ENCODE measurements around the gene PCNX2. TPM values are rescaled to one million over a fixed set of nuclear protein-coding genes. Genes with fewer than 3 reads are reported as not detected.

Gene PCNX2
- total and polyA plus RNA-seq, 2 donors (not counting 1 experiment from before 2014, with no cell fraction given): 13.0 to 37.8 TPM

- no peak for DNase-seq (ENCODE audit: low read depth in 2 of 2)
- TF ChIP-seq CTCF (conservative IDR thresholded peaks at IDR 0.05 in 1 of 2, IDR thresholded peaks at IDR 0.05 in 1 of 2; ENCODE audit: low read depth in 1 of 2, low read length in 2 of 2) (no peak), EZH2 (IDR thresholded peaks at IDR 0.05; ENCODE audit: low read length, missing control alignments) (no peak)
- H3K36me3 ChIP-seq (ENCODE audit: control insufficient read depth, insufficient read depth, low read length): no peaks in the 10 kb centered on the region
- H4K20me1 ChIP-seq (ENCODE audit: control insufficient read depth, extremely low read depth, insufficient read depth, low read length): no peaks in the 10 kb centered on the region
- no peaks in the 10 kb centered on the region for H3K79me2 ChIP-seq (ENCODE audit: control insufficient read depth, insufficient read depth, low read length)
- H3K9ac ChIP-seq (ENCODE audit: insufficient read depth, low read length): no peak overlapping the region
- no peaks in the 10 kb centered on the region for H3K27me3 ChIP-seq (ENCODE audit: control insufficient read depth, insufficient read depth, low read length)
- no peaks in the 10 kb centered on the region for H3K9me3 ChIP-seq (ENCODE audit: control insufficient read depth, insufficient read depth, low read depth, low read length)
- no peak overlapping the region for H3K27ac ChIP-seq (ENCODE audit: insufficient read depth, low read length)
- no peak overlapping the region for H3K4me3 ChIP-seq (replicated peaks in 1 of 4; ENCODE audit: control extremely low read depth in 1 of 4, insufficient read depth in 1 of 4, low read depth in 3 of 4, low read length in 4 of 4)
- H3K4me1 ChIP-seq (ENCODE audit: control insufficient read depth, extremely low read depth, insufficient read depth, low read length): no peaks in the 10 kb centered on the region
- H3K4me2 ChIP-seq (ENCODE audit: extremely low read depth, insufficient read depth, low read length): no peak overlapping the region
- H2AFZ ChIP-seq (ENCODE audit: low read length): no peak overlapping the region
Measured at GRCh38 chr1:233032916-233033315, 262.6 kb downstream of the PCNX2 start.

GRCh38 chr1:233031521-233031920 lies 264.0 kb downstream of the PCNX2 start:
- no peak for DNase-seq (ENCODE audit: low read depth in 2 of 2)
- Histone ChIP-seq H4K20me1 (ENCODE audit: control insufficient read depth, extremely low read depth, insufficient read depth, low read length) (no peaks in the 10 kb centered on the region), H3K4me3 (replicated peaks in 1 of 4; ENCODE audit: control extremely low read depth in 1 of 4, insufficient read depth in 1 of 4, low read depth in 3 of 4, low read length in 4 of 4) (no peak overlapping the region), H3K9ac (ENCODE audit: insufficient read depth, low read length) (no peak overlapping the region), H2AFZ (ENCODE audit: low read length) (no peak overlapping the region), H3K4me1 (ENCODE audit: control insufficient read depth, extremely low read depth, insufficient read depth, low read length) (no peaks in the 10 kb centered on the region), H3K9me3 (ENCODE audit: control insufficient read depth, insufficient read depth, low read depth, low read length) (no peaks in the 10 kb centered on the region), H3K4me2 (ENCODE audit: extremely low read depth, insufficient read depth, low read length) (no peak overlapping the region), H3K36me3 (ENCODE audit: control insufficient read depth, insufficient read depth, low read length) (no peaks in the 10 kb centered on the region), H3K27ac (ENCODE audit: insufficient read depth, low read length) (no peak overlapping the region), H3K79me2 (ENCODE audit: control insufficient read depth, insufficient read depth, low read length) (no peaks in the 10 kb centered on the region), H3K27me3 (ENCODE audit: control insufficient read depth, insufficient read depth, low read length) (no peaks in the 10 kb centered on the region)
- no peak for TF ChIP-seq CTCF (conservative IDR thresholded peaks at IDR 0.05 in 1 of 2, IDR thresholded peaks at IDR 0.05 in 1 of 2; ENCODE audit: low read depth in 1 of 2, low read length in 2 of 2)
- no peak for TF ChIP-seq EZH2 (IDR thresholded peaks at IDR 0.05; ENCODE audit: low read length, missing control alignments)

GRCh38 chr1:233027046-233027445 lies 268.5 kb downstream of the PCNX2 start:
- no peak for TF ChIP-seq CTCF (conservative IDR thresholded peaks at IDR 0.05 in 1 of 2, IDR thresholded peaks at IDR 0.05 in 1 of 2; ENCODE audit: low read depth in 1 of 2, low read length in 2 of 2)
- no peak for TF ChIP-seq EZH2 (IDR thresholded peaks at IDR 0.05; ENCODE audit: low read length, missing control alignments)
- Histone ChIP-seq H4K20me1 (ENCODE audit: control insufficient read depth, extremely low read depth, insufficient read depth, low read length) (no peaks in the 10 kb centered on the region), H2AFZ (ENCODE audit: low read length) (no peak overlapping the region), H3K9ac (ENCODE audit: insufficient read depth, low read length) (no peak overlapping the region), H3K4me1 (ENCODE audit: control insufficient read depth, extremely low read depth, insufficient read depth, low read length) (no peaks in the 10 kb centered on the region), H3K4me3 (replicated peaks in 1 of 4; ENCODE audit: control extremely low read depth in 1 of 4, insufficient read depth in 1 of 4, low read depth in 3 of 4, low read length in 4 of 4) (peak overlapping the region in 3 of 4 experiments; percentile 10 to 38 (median 12)), H3K27ac (ENCODE audit: insufficient read depth, low read length) (no peak overlapping the region), H3K9me3 (ENCODE audit: control insufficient read depth, insufficient read depth, low read depth, low read length) (no peaks in the 10 kb centered on the region), H3K79me2 (ENCODE audit: control insufficient read depth, insufficient read depth, low read length) (no peaks in the 10 kb centered on the region), H3K4me2 (ENCODE audit: extremely low read depth, insufficient read depth, low read length) (peak overlapping the region; percentile 64), H3K36me3 (ENCODE audit: control insufficient read depth, insufficient read depth, low read length) (no peaks in the 10 kb centered on the region), H3K27me3 (ENCODE audit: control insufficient read depth, insufficient read depth, low read length) (no peaks in the 10 kb centered on the region)
- DNase-seq (ENCODE audit: low read depth in 2 of 2): peak in 1 of 2 donors; percentile 57
